ENCODE results near the gene PPP2R3A. TPM values are rescaled to one million over a fixed set of nuclear protein-coding genes. Genes with fewer than 3 reads are reported as not detected.

Gene PPP2R3A
- total RNA-seq, 2 donors from 2014 or later: 11.2 to 22.4 TPM

- no peak for DNase-seq
- Histone ChIP-seq H3K4me1 (no peaks in the 10 kb centered on the region), H3K27ac (no peak overlapping the region), H3K36me3 (replicated peaks in 1 of 2; ENCODE audit: insufficient read depth in 1 of 2, low read depth in 2 of 2) (no peaks in the 10 kb centered on the region), H3K27me3 (no peaks in the 10 kb centered on the region), H3K4me3 (no peak overlapping the region), H3K9me3 (no peaks in the 10 kb centered on the region)
- TF ChIP-seq CTCF (IDR thresholded peaks at IDR 0.05) (no peak), POLR2A (IDR thresholded peaks at IDR 0.05) (no peak)
- ATAC-seq: no peak
- intact Hi-C loops (cut with DNase I): no loop called here
- WGBS, 2 donors: 87 to 88% methylated on average over 5 of the region's 5 CpGs
Observed at GRCh38 chr3:136008732-136009470, 43.4 kb downstream of the PPP2R3A start.

- intact Hi-C loops (cut with DNase I): no loop called here
- H3K27ac ChIP-seq: no peak overlapping the region
- WGBS, 2 donors: 88 to 93% methylated on average over 1 of the region's 1 CpG
- no peak for DNase-seq
- H3K36me3 ChIP-seq (replicated peaks in 1 of 2; ENCODE audit: insufficient read depth in 1 of 2, low read depth in 2 of 2): no peaks in the 10 kb centered on the region
- H3K9me3 ChIP-seq: no peaks in the 10 kb centered on the region
- ATAC-seq: no peak
- H3K4me1 ChIP-seq: peaks cover 4% of the 10 kb centered on the region
- H3K4me3 ChIP-seq: no peak overlapping the region
- no peak for TF ChIP-seq CTCF (IDR thresholded peaks at IDR 0.05)
- no peaks in the 10 kb centered on the region for H3K27me3 ChIP-seq
Observed at GRCh38 chr3:136018876-136019275, 53.3 kb downstream of the PPP2R3A start.

- H3K36me3 ChIP-seq (replicated peaks in 1 of 2; ENCODE audit: insufficient read depth in 1 of 2, low read depth in 2 of 2): no peaks in the 10 kb centered on the region
- H3K4me1 ChIP-seq: peaks cover 4% of the 10 kb centered on the region
- TF ChIP-seq CTCF (IDR thresholded peaks at IDR 0.05) (no peak), POLR2A (IDR thresholded peaks at IDR 0.05) (no peak)
- WGBS, 2 donors: 95 to 96% methylated on average over 1 of the region's 1 CpG
- H3K9me3 ChIP-seq: no peaks in the 10 kb centered on the region
- no peak overlapping the region for H3K27ac ChIP-seq
- DNase-seq: no peak
- no peak overlapping the region for H3K4me3 ChIP-seq
- no peak for ATAC-seq
- no peaks in the 10 kb centered on the region for H3K27me3 ChIP-seq
- intact Hi-C loops (cut with DNase I): no loop called here
Observed at GRCh38 chr3:136021803-136022202, 56.3 kb downstream of the PPP2R3A start.

- peaks cover 4% of the 10 kb centered on the region for H3K4me1 ChIP-seq
- no peak overlapping the region for H3K4me3 ChIP-seq
- H3K36me3 ChIP-seq (replicated peaks in 1 of 2; ENCODE audit: insufficient read depth in 1 of 2, low read depth in 2 of 2): no peaks in the 10 kb centered on the region
- TF ChIP-seq CTCF (IDR thresholded peaks at IDR 0.05) (no peak), POLR2A (IDR thresholded peaks at IDR 0.05) (no peak)
- no peaks in the 10 kb centered on the region for H3K9me3 ChIP-seq
- H3K27me3 ChIP-seq: no peaks in the 10 kb centered on the region
- ATAC-seq: no peak
- no peak for DNase-seq
- H3K27ac ChIP-seq: no peak overlapping the region
- WGBS, 2 donors: 87% methylated on average over 6 of the region's 6 CpGs
- intact Hi-C loops (cut with DNase I): no loop called here
Observed at GRCh38 chr3:136022529-136023263, 57.2 kb downstream of the PPP2R3A start.

Data from body of pancreas (tissue), 4 donors.